IMR-90 (cell line): ENCODE data around the gene PTPRN2. TPM values are rescaled to one million over a fixed set of nuclear protein-coding genes. Genes with fewer than 3 reads are reported as not detected.

Experiments
- ATAC-seq: fragments of 200-7000 bp; cut with Tn5 transposase; 2 replicates; pipeline ENCODE4 v1.9.1; 2020; ENCODE audit warnings: low read depth, mild to moderate bottlenecking, moderate library complexity
- BruUV-seq: library from RNA; stranded (reverse); fragments of 400-500 nt; replicated peaks from 2 replicates; lab custom pipeline; 2021; lab: Mats Ljungman, UMichigan
- CTCF ChIA-PET: fragments of 300-600 bp; formaldehyde crosslinking; extraction: SDS; loops from one replicate; lab custom pipeline; 2021; ENCODE audit warnings: antibody characterized with exemption; lab: Yijun Ruan, JAX
- POLR2A ChIA-PET: fragments of 300-600 bp; sonication (Branson Sonifier 250); formaldehyde crosslinking; loops from one replicate; lab custom pipeline; 2022; ENCODE audit warnings: antibody characterized with exemption; ENCODE audit not compliant: unreplicated experiment; lab: Charles Lee
- DNase-seq: peaks from one replicate; pipeline ENCODE4 v3.0.0; 2013
- H2AFZ ChIP-seq: replicated peaks from 2 replicates; pipeline ENCODE3; 2013; ENCODE audit warnings: low read length, mild to moderate bottlenecking; ENCODE audit not compliant: poor library complexity
- H2AK5ac ChIP-seq: 2 replicates; pipeline ENCODE4 v1.6.1; 2013; ENCODE audit warnings: low read depth, low read length, inconsistent platforms
- H2AK9ac ChIP-seq: replicated peaks from 2 replicates; pipeline ENCODE3; 2013; ENCODE audit warnings: mild to moderate bottlenecking, low read depth, low read length, moderate library complexity; ENCODE audit not compliant: poor library complexity
- H2BK120ac ChIP-seq: 2 replicates; pipeline ENCODE4 v1.6.1; 2013; ENCODE audit warnings: low read depth, low read length, inconsistent platforms
- H2BK15ac ChIP-seq: 3 replicates; pipeline ENCODE4 v1.6.1; 2013; ENCODE audit warnings: low read depth, low read length, inconsistent platforms
- H2BK20ac ChIP-seq: 2 replicates; pipeline ENCODE4 v1.6.1; 2013; ENCODE audit warnings: low read depth, mild to moderate bottlenecking, inconsistent platforms, low read length, moderate library complexity
- H2BK5ac ChIP-seq: 2 replicates; pipeline ENCODE4 v1.6.1; 2013; ENCODE audit warnings: mild to moderate bottlenecking, low read depth, low read length, inconsistent platforms; ENCODE audit not compliant: poor library complexity, severe bottlenecking
- H3K14ac ChIP-seq: replicated peaks from 2 replicates; pipeline ENCODE4 v1.6.1; 2013; ENCODE audit warnings: low read depth, low read length, inconsistent platforms
- H3K18ac ChIP-seq: 2 replicates; pipeline ENCODE4 v1.6.1; 2013; ENCODE audit warnings: low read depth, low read length, control low read depth
- H3K23ac ChIP-seq: 2 replicates; pipeline ENCODE4 v1.6.1; 2013; ENCODE audit warnings: low read depth, low read length, inconsistent platforms
- H3K27ac ChIP-seq: 2 replicates; pipeline ENCODE4 v1.5.1; 2013; ENCODE audit warnings: mild to moderate bottlenecking, control low read depth, low read length; ENCODE audit not compliant: insufficient read depth
- H3K27me3 ChIP-seq: 2 replicates; pipeline ENCODE4 v1.6.1; 2013; ENCODE audit warnings: low read length; ENCODE audit not compliant: control insufficient read depth, insufficient read depth
- H3K36me3 ChIP-seq: 2 replicates; pipeline ENCODE4 v1.6.1; 2013; ENCODE audit warnings: low read length, mixed read lengths; ENCODE audit not compliant: control insufficient read depth, insufficient read depth
- H3K4ac ChIP-seq: 2 replicates; pipeline ENCODE4 v1.6.1; 2013; ENCODE audit warnings: low read depth, low read length, inconsistent platforms
- H3K4me1 ChIP-seq: 2 replicates; pipeline ENCODE4 v1.6.1; 2013; ENCODE audit warnings: low read length, mixed read lengths; ENCODE audit not compliant: control insufficient read depth, insufficient read depth
- H3K4me2 ChIP-seq: 2 replicates; pipeline ENCODE4 v1.6.1; 2013; ENCODE audit warnings: low read depth, mild to moderate bottlenecking, control low read depth, low read length, moderate library complexity
- H3K4me3 ChIP-seq: 2 replicates; pipeline ENCODE4 v1.5.1; 2013; ENCODE audit warnings: low read depth, mild to moderate bottlenecking, control low read depth, low read length, moderate library complexity; ENCODE audit not compliant: insufficient read depth
- H3K56ac ChIP-seq: 2 replicates; pipeline ENCODE4 v1.6.1; 2013; ENCODE audit warnings: low read length, inconsistent platforms; ENCODE audit not compliant: insufficient read depth; ENCODE audit errors: extremely low read depth
- H3K79me1 ChIP-seq, 2 experiments: 2 replicates each; pipeline ENCODE4 v1.6.1; 2013; ENCODE audit warnings: low read length in 2 of 2, inconsistent platforms in 1 of 2, low read depth in 1 of 2
- H3K9ac ChIP-seq: 2 replicates; pipeline ENCODE4 v1.6.1; 2013; ENCODE audit warnings: low read depth, low read length, control low read depth
- H3K9me1 ChIP-seq: 2 replicates; pipeline ENCODE4 v1.6.1; 2013; ENCODE audit warnings: low read length, inconsistent platforms; ENCODE audit not compliant: insufficient read depth
- H3K9me3 ChIP-seq: 2 replicates; pipeline ENCODE4 v1.6.1; 2013; ENCODE audit warnings: low read length; ENCODE audit not compliant: control insufficient read depth, insufficient read depth
- H4K20me1 ChIP-seq: 2 replicates; pipeline ENCODE4 v1.6.1; 2013; ENCODE audit warnings: low read length, inconsistent platforms; ENCODE audit not compliant: insufficient read depth
- H4K5ac ChIP-seq: 2 replicates; pipeline ENCODE4 v1.6.1; 2013; ENCODE audit warnings: mild to moderate bottlenecking, low read depth, low read length, control low read depth
- H4K8ac ChIP-seq, 2 experiments: 2 replicates each; pipeline ENCODE4 v1.6.1; 2013; ENCODE audit warnings: low read depth in 2 of 2, low read length in 2 of 2, control low read depth in 1 of 2, inconsistent platforms in 1 of 2
- H4K91ac ChIP-seq: 2 replicates; pipeline ENCODE4 v1.6.1; 2013; ENCODE audit warnings: low read depth, low read length, inconsistent platforms; ENCODE audit not compliant: insufficient read depth
- BHLHE40 ChIP-seq: fragments of 150-350 bp; IDR thresholded peaks from 2 replicates; pipeline ENCODE4 v1.6.1; 2016; ENCODE audit warnings: mild to moderate bottlenecking, low read depth, low read length
- CTCF ChIP-seq: conservative IDR thresholded peaks from 2 replicates; pipeline ENCODE4 v1.5.1; 2012; ENCODE audit warnings: mild to moderate bottlenecking, low read depth, low read length, improper control_type of control experiment
- ELK1 ChIP-seq: fragments of 150-350 bp; IDR thresholded peaks from 2 replicates; pipeline ENCODE4 v1.6.1; 2016; ENCODE audit warnings: low read depth, mild to moderate bottlenecking, low read length, moderate library complexity, borderline replicate concordance
- FOS ChIP-seq: fragments of 150-350 bp; IDR thresholded peaks from 2 replicates; pipeline ENCODE4 v1.6.1; 2016; ENCODE audit warnings: low read depth, low read length
- MAFK ChIP-seq: IDR thresholded peaks from 2 replicates; pipeline ENCODE4 v1.6.1; 2012; ENCODE audit warnings: low read depth, low read length, improper control_type of control experiment
- MXI1 ChIP-seq: IDR thresholded peaks from 2 replicates; pipeline ENCODE4 v1.6.1; 2012; ENCODE audit warnings: low read depth, mild to moderate bottlenecking, low read length, moderate library complexity, borderline replicate concordance
- NFE2L2 ChIP-seq: fragments of 150-350 bp; IDR thresholded peaks from 2 replicates; pipeline ENCODE4 v1.6.1; 2016; ENCODE audit warnings: low read depth, mild to moderate bottlenecking, low read length
- POLR2A ChIP-seq: IDR thresholded peaks from 2 replicates; pipeline ENCODE4 v1.6.1; 2012; ENCODE audit warnings: mild to moderate bottlenecking, low read depth, low read length
- RAD21 ChIP-seq: IDR thresholded peaks from 2 replicates; pipeline ENCODE4 v1.6.1; 2012; ENCODE audit warnings: low read length, improper control_type of control experiment
- RCOR1 ChIP-seq: IDR thresholded peaks from 2 replicates; pipeline ENCODE4 v1.6.1; 2012; ENCODE audit warnings: mild to moderate bottlenecking, low read length, improper control_type of control experiment; ENCODE audit not compliant: insufficient replicate concordance
- RFX5 ChIP-seq: IDR thresholded peaks from 2 replicates; pipeline ENCODE4 v1.8.0; 2012; ENCODE audit warnings: low read depth, mild to moderate bottlenecking, low read length, moderate library complexity
- SMC3 ChIP-seq: fragments of 150-350 bp; IDR thresholded peaks from 2 replicates; pipeline ENCODE4 v1.6.1; 2016; ENCODE audit warnings: low read depth, mild to moderate bottlenecking, antibody characterized with exemption, low read length, moderate library complexity
- USF2 ChIP-seq: fragments of 150-350 bp; IDR thresholded peaks from 2 replicates; pipeline ENCODE4 v1.6.1; 2017; ENCODE audit warnings: mild to moderate bottlenecking, antibody characterized with exemption, low read length, low read depth
- WGBS, 2 experiments: methylation state at CpG; one replicate each; pipeline versions ENCODE4 v1.1.5 to v1.1.7; 2013; ENCODE audit warnings: missing lambda C conversion rate in 2 of 2; ENCODE audit not compliant: insufficient read length in 1 of 2; ENCODE audit errors: extremely low coverage in 2 of 2; 5-methylcytosine and 5-hydroxymethylcytosine counted together
- dilution Hi-C: fragments of 300-500 bp; cut with HindIII; formaldehyde crosslinking; loops from one replicate; pipeline ENCODE4 v1.14.3; 2018; ENCODE audit warnings: low sequenced_read_pairs; ENCODE audit not compliant: unreplicated experiment
- in situ Hi-C: fragments of 300-500 bp; cut with MboI; formaldehyde crosslinking; loops from 3 replicates; pipeline ENCODE4 v1.14.3; 2019; ENCODE audit warnings: low sequenced_read_pairs, inconsistent platforms, mixed read lengths
- intact Hi-C: fragments of 100-400 bp; cut with micrococcal nuclease; formaldehyde crosslinking; loops from 2 replicates; pipeline ENCODE4 v1.10.0; 2022
- polyA plus RNA-seq, 3 experiments: library from polyadenylated mRNA; depleted of rRNA; stranded (reverse); fragments of >200 nt; gene quantifications; 2 replicates each; pipeline ENCODE4 v1.2.3, GENCODE V29; 2012; ENCODE audit warnings: low replicate concordance in 1 of 3
- total RNA-seq: library from RNA; depleted of rRNA; stranded (reverse); fragments of >200 nt; gene quantifications from 2 replicates; pipeline ENCODE4 v1.2.3, GENCODE V29; 2012

Gene PTPRN2
- total and polyA plus RNA-seq, 2 of the 4 experiments (the other 2 are of a cell fraction), result 0.03 TPM; not detected in 1

- Histone ChIP-seq H2BK20ac (no peak overlapping the region), H3K4me1 (no peaks in the 10 kb centered on the region), H3K4me3 (no peak overlapping the region), H3K9me3 (peaks cover 23% of the 10 kb centered on the region), H3K18ac (no peak overlapping the region), H4K91ac (no peak overlapping the region), H2BK5ac (no peak overlapping the region), H3K23ac (no peak overlapping the region), H3K36me3 (no peaks in the 10 kb centered on the region), H4K5ac (no peak overlapping the region), H3K4ac (no peak overlapping the region), H3K27me3 (no peaks in the 10 kb centered on the region), H2BK15ac (no peak overlapping the region), H2AK9ac (no peak overlapping the region), H3K56ac (no peak overlapping the region), H2BK120ac (no peak overlapping the region), H4K20me1 (no peaks in the 10 kb centered on the region), H3K79me1 (no peaks in the 10 kb centered on the region), H3K9me1 (no peaks in the 10 kb centered on the region), H3K9ac (no peak overlapping the region), H2AFZ (no peak overlapping the region), H2AK5ac (no peak overlapping the region), H3K27ac (no peak overlapping the region), H4K8ac (no peak overlapping the region), H3K4me2 (no peak overlapping the region), H3K14ac (no peak overlapping the region)
- no peak for TF ChIP-seq ELK1
- TF ChIP-seq USF2, result no peak
- TF ChIP-seq NFE2L2, result no peak
- no peak for TF ChIP-seq RFX5
- TF ChIP-seq CTCF, result no peak
- no peak for TF ChIP-seq RCOR1
- no peak for TF ChIP-seq MAFK
- no peak for TF ChIP-seq SMC3
- no peak for TF ChIP-seq FOS
- TF ChIP-seq BHLHE40, result no peak
- no peak for TF ChIP-seq POLR2A
- TF ChIP-seq MXI1, result no peak
- no peak for TF ChIP-seq RAD21
- ChIA-PET POLR2A (no interaction called here), CTCF (no interaction called here)
- no TSS peak for BruUV-seq
- no peak for ATAC-seq
- in situ Hi-C loops (no loop called here), dilution Hi-C loops (no loop called here), intact Hi-C loops (no loop called here)
- DNase-seq, result no peak
- WGBS, 2 experiments, result 89% methylated on average over 5 of the region's 9 CpGs; no CpG with 5 or more reads in 1 of the 2 experiments
Measured at GRCh38 chr7:158497627-158498026, 90.0 kb downstream of the PTPRN2 start.
